ENCODE measurements around the gene IQCF2.
"Not testable (repeated sequence)": the region's sequence is repeated elsewhere in the genome, so short reads cannot be mapped to it uniquely, and the experiment has no call there.

Gene IQCF2

GRCh38 chr3:51860703-51861665 lies at the start of gene IQCF2:
TSS of gene IQCF2 (plus strand) at chr3:51861615. CDS start at chr3:51861667, 52 bp downstream.
- DNase-seq = no peak

GRCh38 chr3:51813539-51813938 lies 47.9 kb upstream of the IQCF2 start:
- no peak for DNase-seq

GRCh38 chr3:51814034-51814433 lies 47.4 kb upstream of the IQCF2 start:
- DNase-seq = no peak

- no peak for DNase-seq
These were observed 45.8 kb upstream of the IQCF2 start for GRCh38 chr3:51815614-51816013.

- no peak for DNase-seq
These were observed 44.7 kb upstream of the IQCF2 start for GRCh38 chr3:51816723-51817122.

GRCh38 chr3:51817375-51817774 lies 44.0 kb upstream of the IQCF2 start:
- no peak for DNase-seq

- no peak for DNase-seq
These were observed 42.3 kb upstream of the IQCF2 start for GRCh38 chr3:51819151-51819550.

- no peak for DNase-seq
These were observed 41.6 kb upstream of the IQCF2 start for GRCh38 chr3:51819709-51820406.

GRCh38 chr3:51828297-51828696 lies 33.1 kb upstream of the IQCF2 start:
- no peak for DNase-seq

- no peak for DNase-seq
These were observed 31.1 kb upstream of the IQCF2 start for GRCh38 chr3:51830345-51830744.

- no peak for DNase-seq
These were observed 30.5 kb upstream of the IQCF2 start for GRCh38 chr3:51830836-51831385.

GRCh38 chr3:51836606-51837005 lies 24.8 kb upstream of the IQCF2 start:
- DNase-seq = no peak

GRCh38 chr3:51845129-51845528 lies 16.3 kb upstream of the IQCF2 start:
- DNase-seq = no peak

- DNase-seq = not testable (repeated sequence)
These were observed 6.0 kb upstream of the IQCF2 start for GRCh38 chr3:51855411-51855810.

- no peak for DNase-seq
These were observed 1.5 kb downstream of the IQCF2 start for GRCh38 chr3:51862886-51863285.

GRCh38 chr3:51868896-51869295 lies 7.5 kb downstream of the IQCF2 start:
- not testable (repeated sequence) for DNase-seq

GRCh38 chr3:51869304-51869703 lies 7.9 kb downstream of the IQCF2 start:
- no peak for DNase-seq

- no peak for DNase-seq
These were observed 11.9 kb downstream of the IQCF2 start for GRCh38 chr3:51873253-51873766.

GRCh38 chr3:51873876-51874275 lies 12.5 kb downstream of the IQCF2 start:
- no peak for DNase-seq

- no peak for DNase-seq
These were observed 13.0 kb downstream of the IQCF2 start for GRCh38 chr3:51874411-51874810.

- DNase-seq = no peak
These were observed 13.5 kb downstream of the IQCF2 start for GRCh38 chr3:51874889-51875288.

- DNase-seq = no peak
These were observed 14.1 kb downstream of the IQCF2 start, which contains the start of gene IQCF5 for GRCh38 chr3:51875501-51875900. TSS of gene IQCF5 (minus strand) at chr3:51875601. CDS start at chr3:51875531, 70 bp downstream.

- DNase-seq = no peak
These were observed 14.8 kb downstream of the IQCF2 start for GRCh38 chr3:51876186-51876585.

Measured in activated CD4-positive, alpha-beta T cell treated with anti-CD3 and anti-CD28 coated beads for 4 hours (primary cell).